Medulla oblongata (tissue), 1 donor: ENCODE results near the gene CHERP.
"Not testable (repeated sequence)": the region's sequence is repeated elsewhere in the genome, so short reads cannot be mapped to it uniquely, and the experiment has no call there.

Experiments used
- DNase-seq: peaks from one replicate; pipeline ENCODE4 v3.0.0-alpha.2; 2015; ENCODE audit errors: extremely low spot score

Gene CHERP

GRCh38 chr19:16576690-16577530, 34.7 kb upstream of the CHERP start:
- no peak for DNase-seq

GRCh38 chr19:16575861-16576689, 33.8 kb upstream of the CHERP start:
- DNase-seq, result no peak

GRCh38 chr19:16575282-16575681, 33.0 kb upstream of the CHERP start:
- no peak for DNase-seq

GRCh38 chr19:16573925-16574324, 31.7 kb upstream of the CHERP start:
- no peak for DNase-seq

- no peak for DNase-seq
Measured at GRCh38 chr19:16573296-16573695, 31.1 kb upstream of the CHERP start.

- peak; percentile 97 for DNase-seq
Measured at GRCh38 chr19:16572332-16573211, 30.3 kb upstream of the CHERP start, which contains the start of gene SLC35E1. TSS of gene SLC35E1 (minus strand) at chr19:16572415. CDS start at chr19:16572364, 51 bp downstream.

- no peak for DNase-seq
Measured at GRCh38 chr19:16571822-16572331, 29.6 kb upstream of the CHERP start.

- peak; percentile 40 for DNase-seq
Measured at GRCh38 chr19:16571283-16571682, 29.0 kb upstream of the CHERP start.

- no peak for DNase-seq
Measured at GRCh38 chr19:16569609-16570320, 27.5 kb upstream of the CHERP start.

GRCh38 chr19:16566702-16567101, 24.5 kb upstream of the CHERP start:
- DNase-seq, result no peak

- no peak for DNase-seq
Measured at GRCh38 chr19:16566161-16566560, 23.9 kb upstream of the CHERP start.

- DNase-seq, result no peak
Measured at GRCh38 chr19:16564842-16565241, 22.6 kb upstream of the CHERP start.

GRCh38 chr19:16562608-16563025, 20.4 kb upstream of the CHERP start:
- no peak for DNase-seq

- DNase-seq, result peak; percentile 82
Measured at GRCh38 chr19:16561382-16561781, 19.1 kb upstream of the CHERP start.

- DNase-seq, result no peak
Measured at GRCh38 chr19:16559780-16560276, 17.6 kb upstream of the CHERP start.

- DNase-seq, result no peak
Measured at GRCh38 chr19:16554776-16555175, 12.5 kb upstream of the CHERP start.

GRCh38 chr19:16551902-16552301, 9.7 kb upstream of the CHERP start:
- DNase-seq, result not testable (repeated sequence)

GRCh38 chr19:16548956-16549355, 6.7 kb upstream of the CHERP start:
- DNase-seq, result no peak

- no peak for DNase-seq
Measured at GRCh38 chr19:16544473-16545231, 2.4 kb upstream of the CHERP start.

- not testable (repeated sequence) for DNase-seq
Measured at GRCh38 chr19:16543734-16544133, 1.5 kb upstream of the CHERP start.
